IPS-18c (cell line): Measurements from ENCODE around the gene ARHGEF33.

Experiments
- H3K4me3 ChIP-seq: 2 replicates; pipeline ENCODE4 v1.7.0; 2013; ENCODE audit warnings: low read depth, mild to moderate bottlenecking, low read length, moderate library complexity; ENCODE audit not compliant: insufficient read depth
- H3K9me3 ChIP-seq: one replicate; pipeline ENCODE4 v1.6.1; 2013; ENCODE audit warnings: mild to moderate bottlenecking, low read length, moderate library complexity; ENCODE audit not compliant: control insufficient read depth, insufficient read depth

ARHGEF33 gene

GRCh38 chr2:38977047-38977446 is 87.4 kb downstream of the ARHGEF33 start:
- Histone ChIP-seq H3K4me3 (no peak overlapping the region), H3K9me3 (no peaks in the 10 kb centered on the region)

- Histone ChIP-seq H3K4me3 (no peak overlapping the region), H3K9me3 (no peaks in the 10 kb centered on the region)
Observed at GRCh38 chr2:38978296-38978903, 88.7 kb downstream of the ARHGEF33 start.

- Histone ChIP-seq H3K4me3 (no peak overlapping the region), H3K9me3 (no peaks in the 10 kb centered on the region)
Observed at GRCh38 chr2:38978908-38979307, 89.2 kb downstream of the ARHGEF33 start.

GRCh38 chr2:38981003-38981669 is 91.5 kb downstream of the ARHGEF33 start:
- Histone ChIP-seq H3K4me3 (no peak overlapping the region), H3K9me3 (no peaks in the 10 kb centered on the region)

- no peaks in the 10 kb centered on the region for H3K9me3 ChIP-seq
- H3K4me3 ChIP-seq = no peak overlapping the region
Observed at GRCh38 chr2:38981670-38982357, 92.1 kb downstream of the ARHGEF33 start.

GRCh38 chr2:38982498-38982897 is 92.8 kb downstream of the ARHGEF33 start:
- Histone ChIP-seq H3K9me3 (no peaks in the 10 kb centered on the region), H3K4me3 (no peak overlapping the region)

GRCh38 chr2:38988716-38989115 is 99.0 kb downstream of the ARHGEF33 start:
- Histone ChIP-seq H3K9me3 (no peaks in the 10 kb centered on the region), H3K4me3 (no peak overlapping the region)

- Histone ChIP-seq H3K9me3 (no peaks in the 10 kb centered on the region), H3K4me3 (no peak overlapping the region)
Observed at GRCh38 chr2:38991899-38992298, 102.2 kb downstream of the ARHGEF33 start.

- no peak overlapping the region for H3K4me3 ChIP-seq
Observed at GRCh38 chr2:38997781-38998180, 108.1 kb downstream of the ARHGEF33 start.

GRCh38 chr2:39000552-39000951 is 110.9 kb downstream of the ARHGEF33 start:
- Histone ChIP-seq H3K4me3 (no peak overlapping the region), H3K9me3 (no peaks in the 10 kb centered on the region)

More at GRCh38 chr2:38997781-38998180, 108.1 kb downstream of the ARHGEF33 start:
- no peaks in the 10 kb centered on the region for H3K9me3 ChIP-seq

- no peak overlapping the region for H3K4me3 ChIP-seq
Observed at GRCh38 chr2:39007875-39008504, 118.3 kb downstream of the ARHGEF33 start.

GRCh38 chr2:39008665-39009064 is 119.0 kb downstream of the ARHGEF33 start:
- Histone ChIP-seq H3K4me3 (no peak overlapping the region), H3K9me3 (no peaks in the 10 kb centered on the region)

More at GRCh38 chr2:39007875-39008504, 118.3 kb downstream of the ARHGEF33 start:
- H3K9me3 ChIP-seq = no peaks in the 10 kb centered on the region

GRCh38 chr2:39013871-39014270 is 124.2 kb downstream of the ARHGEF33 start:
- no peaks in the 10 kb centered on the region for H3K9me3 ChIP-seq
- no peak overlapping the region for H3K4me3 ChIP-seq

GRCh38 chr2:39015424-39015823 is 125.7 kb downstream of the ARHGEF33 start:
- Histone ChIP-seq H3K9me3 (no peaks in the 10 kb centered on the region), H3K4me3 (no peak overlapping the region)

GRCh38 chr2:39017334-39017733 is 127.7 kb downstream of the ARHGEF33 start:
- Histone ChIP-seq H3K4me3 (no peak overlapping the region), H3K9me3 (no peaks in the 10 kb centered on the region)

- H3K9me3 ChIP-seq = no peaks in the 10 kb centered on the region
- H3K4me3 ChIP-seq = no peak overlapping the region
Observed at GRCh38 chr2:39018638-39019037, 129.0 kb downstream of the ARHGEF33 start.

- no peak overlapping the region for H3K4me3 ChIP-seq
Observed at GRCh38 chr2:39020383-39020782, 130.7 kb downstream of the ARHGEF33 start.

More at GRCh38 chr2:39020383-39020782, 130.7 kb downstream of the ARHGEF33 start:
- H3K9me3 ChIP-seq = no peaks in the 10 kb centered on the region
